ENCODE measurements around the gene ARHGAP31. TPM values are rescaled to one million over a fixed set of nuclear protein-coding genes. Genes with fewer than 3 reads are reported as not detected.

Gene ARHGAP31
- total RNA-seq, 5 donors from 2014 or later (not counting 1 experiment from before 2014, with no cell fraction given), result 2.7 to 5.1 (median 3.4) TPM

DNA sequence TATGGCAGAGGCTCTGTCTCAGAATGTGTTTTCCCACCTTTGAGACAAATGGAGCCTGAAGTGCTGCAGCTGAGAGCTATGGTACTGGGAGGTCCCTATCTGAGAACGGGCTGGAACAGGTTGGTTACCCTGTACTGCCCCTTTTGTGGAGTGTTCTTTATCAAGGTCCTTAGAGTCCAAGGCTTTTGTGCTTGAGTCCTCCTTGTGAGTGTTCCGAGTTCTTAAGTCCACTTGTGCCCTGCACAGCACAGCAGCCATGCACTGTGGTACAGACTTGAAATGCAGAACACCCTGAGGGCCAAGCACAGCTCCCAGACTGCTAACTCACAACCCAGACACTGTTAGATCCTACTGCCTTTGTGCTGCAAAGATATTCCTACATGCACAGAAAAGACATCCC is 67.8 kb downstream of the ARHGAP31 start:
- Histone ChIP-seq H3K4me3 (ENCODE audit: control insufficient read depth in 1 of 2, extremely low read depth in 1 of 2, low read length in 1 of 2) (no peak overlapping the region), H3K27me3 (replicated peaks in 1 of 2; ENCODE audit: control insufficient read depth in 2 of 2, extremely low read depth in 1 of 2, insufficient read depth in 2 of 2, low read length in 1 of 2) (no peaks in the 10 kb centered on the region), H3K36me3 (ENCODE audit: control insufficient read depth in 2 of 2, extremely low read depth in 1 of 2, insufficient read depth in 1 of 2, low read length in 1 of 2) (peaks cover 0 to 2% of the 10 kb centered on the region in 2 donors), H3K4me1 (ENCODE audit: control insufficient read depth in 1 of 2, extremely low read depth in 1 of 2, insufficient read depth in 2 of 2, low read length in 2 of 2) (no peaks in the 10 kb centered on the region), H3K27ac (ENCODE audit: low read length) (no peak overlapping the region), H3K9me3 (no peaks in the 10 kb centered on the region)
- 88% methylated on average over 1 of the region's 2 CpGs for WGBS (ENCODE audit: insufficient coverage)
- H3K4me1 Mint-ChIP-seq, result peaks cover 0 to 1% (median under 1%) of the 10 kb centered on the region in 3 donors
- H3K27me3 Mint-ChIP-seq, result no peaks in the 10 kb centered on the region
- H3K27ac Mint-ChIP-seq, result no peak overlapping the region
- CTCF ChIA-PET, result no interaction called here
- H3K36me3 Mint-ChIP-seq, result peaks cover 7% of the 10 kb centered on the region
- ATAC-seq (replicated peaks in 1 of 4), result no peak
- H3K9me3 Mint-ChIP-seq, result no peaks in the 10 kb centered on the region
- H3K4me3 Mint-ChIP-seq, result no peak overlapping the region
- POLR2A ChIA-PET, result no interaction called here
- no peak for DNase-seq

DNA sequence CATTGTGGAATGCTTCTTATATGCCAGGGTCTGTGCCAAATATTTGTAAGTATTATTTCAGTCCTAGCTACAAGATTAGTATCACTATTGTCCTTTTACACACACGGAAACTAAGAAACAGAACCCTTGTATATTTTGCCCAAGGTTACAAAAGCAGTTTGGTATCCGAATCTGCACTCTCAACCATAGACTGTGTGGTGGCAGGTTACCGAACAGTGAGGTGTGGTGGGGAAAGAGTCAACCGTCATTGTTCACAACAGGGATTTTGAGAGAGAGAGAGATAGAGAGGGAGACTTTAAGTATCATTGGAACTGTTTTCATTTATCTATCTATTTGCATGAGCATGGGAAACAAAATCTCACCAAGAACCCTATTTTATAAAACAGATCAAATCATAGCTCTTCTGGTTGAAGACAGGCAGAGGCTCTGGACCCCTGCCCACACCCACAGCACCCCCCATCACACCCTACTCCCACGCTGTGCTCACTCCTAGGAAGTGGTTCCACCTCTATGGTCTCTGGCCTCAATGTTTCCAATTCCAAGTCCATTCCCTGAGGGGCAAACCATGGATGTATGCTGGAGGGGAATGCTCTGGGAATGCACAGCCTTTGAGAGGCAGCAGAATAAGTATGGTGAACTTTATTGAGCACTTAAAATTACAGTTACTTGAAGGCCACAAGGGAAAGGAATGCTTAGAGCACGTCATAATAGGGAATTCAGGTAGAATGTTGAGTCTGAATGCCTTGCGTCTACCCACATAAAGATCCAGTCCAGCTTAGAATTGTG is 69.0 kb downstream of the ARHGAP31 start:
- Mint-ChIP-seq H3K27me3 (no peaks in the 10 kb centered on the region), H3K4me3 (no peak overlapping the region), H3K9me3 (no peaks in the 10 kb centered on the region), H3K4me1 (no peaks in the 10 kb centered on the region), H3K36me3 (peaks cover 11% of the 10 kb centered on the region), H3K27ac (no peak overlapping the region)
- ChIA-PET POLR2A (no interaction called here), CTCF (no interaction called here)
- ATAC-seq (replicated peaks in 1 of 4) (no peak), DNase-seq (no peak)
- Histone ChIP-seq H3K36me3 (ENCODE audit: control insufficient read depth in 2 of 2, extremely low read depth in 1 of 2, insufficient read depth in 1 of 2, low read length in 1 of 2) (peaks cover 0 to 3% of the 10 kb centered on the region in 2 donors), H3K27me3 (replicated peaks in 1 of 2; ENCODE audit: control insufficient read depth in 2 of 2, extremely low read depth in 1 of 2, insufficient read depth in 2 of 2, low read length in 1 of 2) (no peaks in the 10 kb centered on the region), H3K4me1 (ENCODE audit: control insufficient read depth in 1 of 2, extremely low read depth in 1 of 2, insufficient read depth in 2 of 2, low read length in 2 of 2) (no peaks in the 10 kb centered on the region), H3K27ac (ENCODE audit: low read length) (no peak overlapping the region), H3K4me3 (ENCODE audit: control insufficient read depth in 1 of 2, extremely low read depth in 1 of 2, low read length in 1 of 2) (no peak overlapping the region), H3K9me3 (no peaks in the 10 kb centered on the region)
- 100% methylated on average over 1 of the region's 7 CpGs for WGBS (ENCODE audit: insufficient coverage)

DNA sequence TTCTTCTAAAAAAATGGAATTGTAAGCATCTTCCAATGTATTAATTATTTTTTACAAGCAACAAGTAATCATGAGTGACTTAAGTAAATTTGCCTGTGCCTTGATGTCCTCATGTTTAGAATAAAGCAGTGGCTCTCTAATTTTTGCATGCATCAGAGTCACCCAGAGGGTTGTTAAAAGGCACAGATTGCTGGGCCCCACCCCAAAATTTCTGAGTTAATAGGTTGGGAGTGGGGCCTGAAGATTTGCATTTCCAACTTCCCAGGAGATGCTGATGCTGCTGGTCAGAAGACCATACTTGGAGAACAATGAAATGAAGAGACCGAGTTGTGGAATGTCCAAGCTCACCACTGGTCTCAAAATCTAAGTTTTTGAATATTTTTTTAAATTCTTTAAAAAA is 70.2 kb downstream of the ARHGAP31 start:
- Mint-ChIP-seq H3K36me3 (peaks cover 22% of the 10 kb centered on the region), H3K27ac (no peak overlapping the region), H3K4me3 (no peak overlapping the region), H3K4me1 (no peaks in the 10 kb centered on the region), H3K27me3 (no peaks in the 10 kb centered on the region), H3K9me3 (no peaks in the 10 kb centered on the region)
- H3K4me1 ChIP-seq (ENCODE audit: control insufficient read depth in 1 of 2, extremely low read depth in 1 of 2, insufficient read depth in 2 of 2, low read length in 2 of 2), result no peaks in the 10 kb centered on the region
- ATAC-seq (replicated peaks in 1 of 4) (no peak), DNase-seq (no peak)
- no peak overlapping the region for H3K4me3 ChIP-seq (ENCODE audit: control insufficient read depth in 1 of 2, extremely low read depth in 1 of 2, low read length in 1 of 2)
- WGBS (ENCODE audit: insufficient coverage), result no CpG with 5 or more reads among the region's 1 CpG
- ChIA-PET POLR2A (no interaction called here), CTCF (no interaction called here)
- H3K36me3 ChIP-seq (ENCODE audit: control insufficient read depth in 2 of 2, extremely low read depth in 1 of 2, insufficient read depth in 1 of 2, low read length in 1 of 2), result peaks cover 0 to 8% of the 10 kb centered on the region in 2 donors
- no peaks in the 10 kb centered on the region for H3K27me3 ChIP-seq (replicated peaks in 1 of 2; ENCODE audit: control insufficient read depth in 2 of 2, extremely low read depth in 1 of 2, insufficient read depth in 2 of 2, low read length in 1 of 2)
- H3K27ac ChIP-seq (ENCODE audit: low read length), result no peak overlapping the region
- H3K9me3 ChIP-seq, result no peaks in the 10 kb centered on the region

DNA sequence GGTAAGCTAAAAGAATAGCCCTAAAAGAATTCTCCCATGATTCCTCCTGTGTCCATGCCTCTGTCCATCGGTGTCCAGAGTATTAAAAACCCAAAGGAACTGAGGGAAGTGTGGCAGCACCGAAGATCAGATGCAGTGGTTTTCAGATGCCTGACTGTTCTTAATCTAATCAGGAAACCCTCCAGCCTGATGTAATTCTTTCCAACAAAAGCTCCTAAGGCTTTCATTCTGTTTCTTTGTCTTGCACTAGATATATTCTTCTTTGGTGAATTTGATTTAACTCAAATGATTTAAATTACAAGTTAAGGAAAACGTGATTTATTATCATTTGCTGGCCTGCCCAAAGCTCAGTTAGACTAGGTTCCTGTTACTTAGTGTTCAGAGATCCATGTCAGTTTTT is 71.2 kb downstream of the ARHGAP31 start:
- Histone ChIP-seq H3K27ac (ENCODE audit: low read length) (no peak overlapping the region), H3K36me3 (ENCODE audit: control insufficient read depth in 2 of 2, extremely low read depth in 1 of 2, insufficient read depth in 1 of 2, low read length in 1 of 2) (peaks cover 0 to 8% of the 10 kb centered on the region in 2 donors), H3K4me3 (ENCODE audit: control insufficient read depth in 1 of 2, extremely low read depth in 1 of 2, low read length in 1 of 2) (no peak overlapping the region), H3K4me1 (ENCODE audit: control insufficient read depth in 1 of 2, extremely low read depth in 1 of 2, insufficient read depth in 2 of 2, low read length in 2 of 2) (no peaks in the 10 kb centered on the region), H3K27me3 (replicated peaks in 1 of 2; ENCODE audit: control insufficient read depth in 2 of 2, extremely low read depth in 1 of 2, insufficient read depth in 2 of 2, low read length in 1 of 2) (no peaks in the 10 kb centered on the region), H3K9me3 (no peaks in the 10 kb centered on the region)
- Mint-ChIP-seq H3K27me3 (no peaks in the 10 kb centered on the region), H3K4me1 (no peaks in the 10 kb centered on the region), H3K9me3 (no peaks in the 10 kb centered on the region), H3K27ac (no peak overlapping the region), H3K4me3 (no peak overlapping the region), H3K36me3 (peaks cover 24% of the 10 kb centered on the region)
- ChIA-PET POLR2A (interaction anchor here in 1 of 2 donors (0.6 kb wide), 1 partner anchor 84 kb away, joined by 3 read pairs; no protein-coding TSS in a partner anchor), CTCF (no interaction called here)
- ATAC-seq (replicated peaks in 1 of 4) (no peak), DNase-seq (no peak)
- 100% methylated on average over 1 of the region's 3 CpGs for WGBS (ENCODE audit: insufficient coverage)

DNA sequence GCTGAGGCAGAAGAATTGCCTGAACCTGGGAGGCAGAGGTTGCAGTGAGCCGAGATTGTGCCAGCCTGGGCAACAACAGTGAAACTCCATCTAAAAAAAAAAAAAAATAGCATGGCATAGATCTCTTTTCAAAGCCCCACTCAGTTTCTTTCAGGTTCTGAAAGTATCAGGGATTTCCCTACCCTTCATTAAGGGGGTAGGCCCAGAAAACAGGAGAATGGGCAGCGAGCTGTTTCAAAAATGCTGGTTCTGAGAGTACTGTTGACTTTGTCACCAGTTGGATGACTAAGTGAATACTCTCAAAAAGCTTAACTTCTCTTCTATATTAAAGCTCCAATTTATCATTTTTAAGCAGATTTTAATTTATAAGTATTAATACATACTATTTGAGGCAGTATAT is 72.8 kb downstream of the ARHGAP31 start:
- Mint-ChIP-seq H3K27me3 (no peaks in the 10 kb centered on the region), H3K4me3 (no peak overlapping the region), H3K4me1 (no peaks in the 10 kb centered on the region), H3K9me3 (peaks cover 0 to 4% (median 0%) of the 10 kb centered on the region in 3 donors), H3K36me3 (peaks cover 31% of the 10 kb centered on the region), H3K27ac (no peak overlapping the region)
- Histone ChIP-seq H3K36me3 (ENCODE audit: control insufficient read depth in 2 of 2, extremely low read depth in 1 of 2, insufficient read depth in 1 of 2, low read length in 1 of 2) (peaks cover 0 to 11% of the 10 kb centered on the region in 2 donors), H3K4me3 (ENCODE audit: control insufficient read depth in 1 of 2, extremely low read depth in 1 of 2, low read length in 1 of 2) (no peak overlapping the region), H3K27ac (ENCODE audit: low read length) (no peak overlapping the region), H3K27me3 (replicated peaks in 1 of 2; ENCODE audit: control insufficient read depth in 2 of 2, extremely low read depth in 1 of 2, insufficient read depth in 2 of 2, low read length in 1 of 2) (no peaks in the 10 kb centered on the region), H3K4me1 (ENCODE audit: control insufficient read depth in 1 of 2, extremely low read depth in 1 of 2, insufficient read depth in 2 of 2, low read length in 2 of 2) (no peaks in the 10 kb centered on the region), H3K9me3 (no peaks in the 10 kb centered on the region)
- ChIA-PET POLR2A (interaction anchor here (0.5 to 0.7 kb wide), 2 partner anchors 123 to 716 kb away, joined by 3 read pairs; no protein-coding TSS in a partner anchor), CTCF (interaction anchor here in 1 of 2 donors (0.7 kb wide), 1 partner anchor 170 kb away, joined by 4 read pairs; no protein-coding TSS in a partner anchor)
- no peak for ATAC-seq (replicated peaks in 1 of 4)
- no peak for DNase-seq
- WGBS (ENCODE audit: insufficient coverage), result no CpG with 5 or more reads among the region's 2 CpGs

DNA sequence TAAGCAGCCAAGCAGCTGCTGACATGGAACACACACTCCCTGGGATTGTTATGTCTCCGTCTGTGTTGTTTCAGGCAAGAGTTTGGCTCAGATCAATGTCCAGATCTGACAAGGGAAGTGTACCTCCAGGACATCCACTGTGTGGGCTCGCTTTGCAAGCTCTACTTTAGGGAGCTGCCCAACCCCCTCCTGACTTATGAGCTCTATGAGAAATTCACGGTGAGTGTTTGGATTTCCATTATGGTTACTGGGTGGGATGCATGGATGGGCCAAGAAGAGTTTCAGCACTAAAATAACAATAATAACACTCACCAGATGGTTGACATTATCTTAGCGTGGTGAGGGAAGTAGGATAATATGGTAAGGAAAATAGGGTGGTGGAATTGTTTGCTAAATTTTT is 74.1 kb downstream of the ARHGAP31 start:
- Mint-ChIP-seq H3K4me1 (no peaks in the 10 kb centered on the region), H3K27ac (no peak overlapping the region), H3K4me3 (no peak overlapping the region), H3K9me3 (peaks cover 0 to 4% (median 0%) of the 10 kb centered on the region in 3 donors), H3K36me3 (peaks cover 32% of the 10 kb centered on the region), H3K27me3 (no peaks in the 10 kb centered on the region)
- peaks cover 0 to 11% of the 10 kb centered on the region in 2 donors for H3K36me3 ChIP-seq (ENCODE audit: control insufficient read depth in 2 of 2, extremely low read depth in 1 of 2, insufficient read depth in 1 of 2, low read length in 1 of 2)
- no peak overlapping the region for H3K27ac ChIP-seq (ENCODE audit: low read length)
- ChIA-PET POLR2A (no interaction called here), CTCF (no interaction called here)
- WGBS (ENCODE audit: insufficient coverage), result 88% methylated on average over 2 of the region's 4 CpGs
- ATAC-seq (replicated peaks in 1 of 4) (no peak), DNase-seq (no peak)
- H3K4me1 ChIP-seq (ENCODE audit: control insufficient read depth in 1 of 2, extremely low read depth in 1 of 2, insufficient read depth in 2 of 2, low read length in 2 of 2), result no peaks in the 10 kb centered on the region
- H3K4me3 ChIP-seq (ENCODE audit: control insufficient read depth in 1 of 2, extremely low read depth in 1 of 2, low read length in 1 of 2), result no peak overlapping the region
- no peaks in the 10 kb centered on the region for H3K9me3 ChIP-seq
- H3K27me3 ChIP-seq (replicated peaks in 1 of 2; ENCODE audit: control insufficient read depth in 2 of 2, extremely low read depth in 1 of 2, insufficient read depth in 2 of 2, low read length in 1 of 2), result no peaks in the 10 kb centered on the region

All from T-cell (primary cell).